ENCODE measurements around the gene CALCR.

GRCh38 chr7:93503088-93503487, 71.4 kb downstream of the CALCR start:
- TF ChIP-seq EZH2 (IDR thresholded peaks at IDR 0.05; ENCODE audit: insufficient read depth, poor library complexity, severe bottlenecking): no peak
- TF ChIP-seq EZH2phosphoT487 (IDR thresholded peaks at IDR 0.05; ENCODE audit: insufficient read depth, low read depth): no peak

All from GM23248 (cell line).